ENCODE measurements around the gene RTF2.

DNA sequence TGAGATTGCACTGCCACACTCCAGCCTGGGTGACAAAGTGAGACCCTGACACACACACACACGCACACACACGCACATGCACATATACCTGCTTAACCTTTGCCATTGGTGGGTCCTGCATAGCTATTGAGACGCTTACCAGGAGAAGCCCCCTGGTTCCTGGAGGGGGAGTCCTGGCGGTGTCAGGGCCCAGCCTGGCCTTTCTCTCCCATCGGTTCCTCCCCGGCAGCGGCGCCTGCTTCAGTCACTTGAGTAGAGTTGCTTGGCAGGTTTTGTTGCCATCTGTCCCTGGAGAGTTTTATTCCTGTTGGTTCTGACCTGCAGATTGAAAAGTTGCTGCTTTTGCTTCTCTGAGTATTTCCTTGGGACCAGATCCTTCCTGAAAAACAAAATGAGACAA is 35.5 kb downstream of the RTF2 start:
- TF ChIP-seq CTCF (IDR thresholded peaks at IDR 0.05) = no peak
- TF ChIP-seq POLR2A (IDR thresholded peaks at IDR 0.05) = no peak
